Caco-2 (cell line): Measurements from ENCODE around the gene ALK. TPM values are rescaled to one million over a fixed set of nuclear protein-coding genes. Genes with fewer than 3 reads are reported as not detected.

Experiments
- BruUV-seq: library from RNA; stranded (reverse); fragments of 400-500 nt; replicated peaks from 2 replicates; lab custom pipeline; 2021; lab: Mats Ljungman, UMichigan
- CTCF ChIA-PET: fragments of 300-600 bp; sonication (Branson Sonifier 250); formaldehyde crosslinking; loops from one replicate; lab custom pipeline; 2022; ENCODE audit warnings: antibody characterized with exemption; lab: Charles Lee
- POLR2A ChIA-PET: fragments of 300-600 bp; sonication (Branson Sonifier 250); formaldehyde crosslinking; loops from one replicate; lab custom pipeline; 2022; ENCODE audit warnings: antibody characterized with exemption; lab: Charles Lee
- DNase-seq, 2 experiments: peaks; one replicate each; pipeline versions ENCODE4 v3.0.0 to v3.0.0-alpha.2; 2020 to 2022
- H3K27me3 ChIP-seq: replicated peaks from 2 replicates; pipeline ENCODE4 v1.6.0; 2011; ENCODE audit warnings: low read length; ENCODE audit not compliant: control insufficient read depth, insufficient read depth
- H3K36me3 ChIP-seq: 2 replicates; pipeline ENCODE4 v1.5.1; 2011; ENCODE audit warnings: low read length; ENCODE audit not compliant: control insufficient read depth, insufficient read depth
- H3K4me1 ChIP-seq: fragments of 250-450 bp; sonication (Bioruptor Pico); 2 replicates; pipeline ENCODE4 v1.5.1; 2020; ENCODE audit warnings: mild to moderate bottlenecking
- H3K4me3 ChIP-seq: 2 replicates; pipeline ENCODE4 v1.5.1; 2011; ENCODE audit warnings: low read depth, mild to moderate bottlenecking, control low read depth, low read length
- H3K9me3 ChIP-seq: fragments of 250-450 bp; sonication (Bioruptor Pico); 2 replicates; pipeline ENCODE4 v1.5.1; 2020; ENCODE audit warnings: mild to moderate bottlenecking, moderate library complexity
- H3K27ac Mint-ChIP-seq: one replicate; pipeline ENCODE4 v1.8.0; 2022; ENCODE audit warnings: mixed read lengths; ENCODE audit not compliant: unreplicated experiment
- H3K27me3 Mint-ChIP-seq: one replicate; pipeline ENCODE4 v1.8.0; 2022; ENCODE audit warnings: mixed read lengths; ENCODE audit not compliant: insufficient read depth, unreplicated experiment
- H3K36me3 Mint-ChIP-seq: one replicate; pipeline ENCODE4 v1.8.0; 2022; ENCODE audit warnings: mild to moderate bottlenecking, mixed read lengths; ENCODE audit not compliant: insufficient read depth, unreplicated experiment
- H3K4me1 Mint-ChIP-seq: one replicate; pipeline ENCODE4 v1.8.0; 2022; ENCODE audit warnings: low read depth, mixed read lengths; ENCODE audit not compliant: unreplicated experiment
- H3K4me3 Mint-ChIP-seq: one replicate; pipeline ENCODE4 v1.8.0; 2022; ENCODE audit warnings: mild to moderate bottlenecking, moderate library complexity, mixed read lengths; ENCODE audit not compliant: unreplicated experiment
- H3K9me3 Mint-ChIP-seq: one replicate; pipeline ENCODE4 v1.8.0; 2022; ENCODE audit warnings: mixed read lengths; ENCODE audit not compliant: unreplicated experiment
- intact Hi-C: fragments of 100-400 bp; cut with micrococcal nuclease; formaldehyde crosslinking; loops from one replicate; pipeline ENCODE4 v1.10.0; 2022; ENCODE audit not compliant: unreplicated experiment
- total RNA-seq: library from RNA; stranded (reverse); gene quantifications from 2 replicates; pipeline ENCODE4 v1.2.3, GENCODE V29; 2022
- TF ChIP-seq, protein P1 (sequence below), 2 experiments: fragments of 200-600 bp in 1 of 2; IDR thresholded peaks; 1 replicate in 1 of 2; 2 replicates in 1 of 2; pipeline versions ENCODE4 v1.5.1 to v1.8.0; 2011 to 2022; ENCODE audit warnings: antibody characterized with exemption in 1 of 2, control low read depth in 1 of 2, inconsistent platforms in 1 of 2, low read depth in 1 of 2, low read length in 1 of 2, mild to moderate bottlenecking in 1 of 2, moderate library complexity in 1 of 2; ENCODE audit not compliant: insufficient read depth in 1 of 2, severe bottlenecking in 1 of 2, unreplicated experiment in 1 of 2

ALK gene
- total RNA-seq, 1 experiment from 2014 or later = 0.11 TPM

DNA sequence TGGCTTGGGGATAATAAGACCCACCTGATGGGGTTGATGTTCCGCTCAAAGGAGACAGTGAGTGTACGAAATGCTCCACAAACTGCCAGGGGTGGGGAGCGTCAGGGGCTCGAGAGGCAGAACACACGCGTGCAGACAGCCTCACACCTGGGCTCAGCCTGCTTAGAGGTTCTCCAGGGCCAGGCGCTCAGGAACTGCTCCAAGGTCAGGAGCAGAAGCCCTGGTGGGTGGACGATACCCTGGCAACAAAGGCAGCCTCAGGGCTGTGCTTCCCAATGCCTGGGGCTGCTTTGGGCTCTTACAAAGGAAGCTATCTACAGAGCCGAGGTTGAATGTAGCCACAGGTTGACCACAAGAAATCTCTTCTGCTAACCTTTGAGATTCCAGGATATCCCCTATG lies 691.7 kb downstream of the ALK start:
- H3K36me3 ChIP-seq = no peaks in the 10 kb centered on the region
- ChIA-PET POLR2A (no interaction called here), CTCF (no interaction called here)
- Mint-ChIP-seq H3K9me3 (no peaks in the 10 kb centered on the region), H3K36me3 (no peaks in the 10 kb centered on the region), H3K27ac (no peak overlapping the region), H3K27me3 (peaks cover 18% of the 10 kb centered on the region), H3K4me1 (peaks cover 7% of the 10 kb centered on the region), H3K4me3 (no peak overlapping the region)
- H3K27me3 ChIP-seq = no peaks in the 10 kb centered on the region; the same call in 1 of the 2 replicates
- intact Hi-C loops = no loop called here
- no peaks in the 10 kb centered on the region for H3K9me3 ChIP-seq
- TF ChIP-seq, protein P1, sequence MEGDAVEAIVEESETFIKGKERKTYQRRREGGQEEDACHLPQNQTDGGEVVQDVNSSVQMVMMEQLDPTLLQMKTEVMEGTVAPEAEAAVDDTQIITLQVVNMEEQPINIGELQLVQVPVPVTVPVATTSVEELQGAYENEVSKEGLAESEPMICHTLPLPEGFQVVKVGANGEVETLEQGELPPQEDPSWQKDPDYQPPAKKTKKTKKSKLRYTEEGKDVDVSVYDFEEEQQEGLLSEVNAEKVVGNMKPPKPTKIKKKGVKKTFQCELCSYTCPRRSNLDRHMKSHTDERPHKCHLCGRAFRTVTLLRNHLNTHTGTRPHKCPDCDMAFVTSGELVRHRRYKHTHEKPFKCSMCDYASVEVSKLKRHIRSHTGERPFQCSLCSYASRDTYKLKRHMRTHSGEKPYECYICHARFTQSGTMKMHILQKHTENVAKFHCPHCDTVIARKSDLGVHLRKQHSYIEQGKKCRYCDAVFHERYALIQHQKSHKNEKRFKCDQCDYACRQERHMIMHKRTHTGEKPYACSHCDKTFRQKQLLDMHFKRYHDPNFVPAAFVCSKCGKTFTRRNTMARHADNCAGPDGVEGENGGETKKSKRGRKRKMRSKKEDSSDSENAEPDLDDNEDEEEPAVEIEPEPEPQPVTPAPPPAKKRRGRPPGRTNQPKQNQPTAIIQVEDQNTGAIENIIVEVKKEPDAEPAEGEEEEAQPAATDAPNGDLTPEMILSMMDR (IDR thresholded peaks at IDR 0.05; ENCODE audit: insufficient read depth in 1 of 2, low read depth in 1 of 2, low read length in 1 of 2, severe bottlenecking in 1 of 2, unreplicated experiment in 1 of 2) = no peak
- BruUV-seq = no TSS peak
- H3K4me3 ChIP-seq = no peak overlapping the region
- no peak for DNase-seq
- H3K4me1 ChIP-seq = no peaks in the 10 kb centered on the region

DNA sequence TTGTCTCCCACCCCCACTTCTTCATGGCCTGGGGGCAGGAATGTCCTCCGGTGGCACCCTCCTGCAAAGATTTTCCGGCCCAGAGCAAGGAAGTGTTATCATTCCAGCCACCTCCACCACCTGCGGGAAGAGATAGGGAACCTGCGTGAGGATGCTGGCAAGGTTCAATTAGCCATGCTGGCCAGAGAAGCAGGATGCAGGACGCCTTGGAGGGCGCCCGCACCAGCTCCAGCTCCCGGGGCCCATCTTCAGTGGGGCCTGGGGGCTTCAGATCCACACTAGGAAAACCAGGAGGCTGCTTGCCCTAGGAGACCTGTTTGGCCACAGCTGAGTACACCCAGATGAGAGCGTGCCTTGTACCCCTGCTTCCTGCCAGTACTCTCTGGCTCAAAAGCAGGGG lies 692.4 kb downstream of the ALK start:
- H3K27me3 Mint-ChIP-seq = peaks cover 17% of the 10 kb centered on the region
- H3K4me1 ChIP-seq = no peaks in the 10 kb centered on the region
- ChIA-PET CTCF (no interaction called here), POLR2A (no interaction called here)
- no peak overlapping the region for H3K4me3 Mint-ChIP-seq
- H3K27ac Mint-ChIP-seq = no peak overlapping the region
- DNase-seq = no peak
- H3K4me3 ChIP-seq = no peak overlapping the region
- H3K9me3 Mint-ChIP-seq = no peaks in the 10 kb centered on the region
- BruUV-seq = no TSS peak
- H3K9me3 ChIP-seq = no peaks in the 10 kb centered on the region
- peaks cover 6% of the 10 kb centered on the region for H3K4me1 Mint-ChIP-seq
- no peaks in the 10 kb centered on the region for H3K36me3 ChIP-seq
- no peaks in the 10 kb centered on the region for H3K36me3 Mint-ChIP-seq
- H3K27me3 ChIP-seq = no peaks in the 10 kb centered on the region; the same call in 1 of the 2 replicates
- intact Hi-C loops = no loop called here
- TF ChIP-seq, protein P1 (IDR thresholded peaks at IDR 0.05; ENCODE audit: insufficient read depth in 1 of 2, low read depth in 1 of 2, low read length in 1 of 2, severe bottlenecking in 1 of 2, unreplicated experiment in 1 of 2) = no peak

DNA sequence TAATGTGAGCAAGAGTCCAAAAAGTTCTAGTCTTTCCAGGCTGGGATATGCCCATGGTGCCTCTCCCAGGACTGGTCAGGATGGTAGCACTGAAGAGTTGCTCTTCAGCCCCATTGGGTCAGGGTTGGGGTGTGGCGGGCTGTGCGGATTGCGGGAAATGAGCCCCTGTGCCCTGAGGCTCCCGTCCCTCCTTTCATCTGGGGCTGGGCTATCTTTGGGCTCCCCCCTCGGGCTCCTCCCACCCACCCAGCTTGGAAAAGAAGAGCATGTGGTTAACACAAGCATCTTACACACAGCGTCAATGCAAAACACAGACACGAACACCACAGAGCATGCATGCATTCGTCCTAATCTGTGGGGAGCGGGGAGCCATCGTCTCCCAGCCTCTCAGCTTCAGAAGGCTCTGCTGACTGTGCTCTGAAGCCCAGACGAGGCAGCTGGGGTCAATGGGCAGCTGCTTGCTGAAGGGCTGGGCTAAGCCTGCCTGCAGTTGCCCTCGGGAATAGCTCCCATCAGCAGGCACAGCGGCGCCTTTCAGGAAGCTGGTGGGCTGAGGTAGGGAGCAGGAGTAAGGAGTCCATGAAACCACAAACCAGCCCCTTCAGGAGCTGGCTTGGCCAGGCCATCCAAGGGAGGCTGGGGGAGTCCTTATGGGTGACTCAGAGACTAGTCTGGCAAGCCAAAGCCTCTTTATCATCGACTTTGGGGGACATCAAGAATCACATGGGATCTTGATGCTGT lies 693.3 kb downstream of the ALK start:
- H3K4me3 Mint-ChIP-seq = no peak overlapping the region
- TF ChIP-seq, protein P1 (IDR thresholded peaks at IDR 0.05; ENCODE audit: insufficient read depth in 1 of 2, low read depth in 1 of 2, low read length in 1 of 2, severe bottlenecking in 1 of 2, unreplicated experiment in 1 of 2) = no peak
- CTCF ChIA-PET = no interaction called here

More for the DNA sequence above, 693.3 kb downstream of the ALK start:
- Mint-ChIP-seq H3K9me3 (no peaks in the 10 kb centered on the region), H3K36me3 (no peaks in the 10 kb centered on the region), H3K27ac (no peak overlapping the region), H3K27me3 (peaks cover 11% of the 10 kb centered on the region), H3K4me1 (no peaks in the 10 kb centered on the region)
- Histone ChIP-seq H3K4me1 (no peaks in the 10 kb centered on the region), H3K36me3 (no peaks in the 10 kb centered on the region), H3K9me3 (no peaks in the 10 kb centered on the region), H3K4me3 (no peak overlapping the region), H3K27me3 (no peaks in the 10 kb centered on the region; the same call in 1 of the 2 replicates)
- POLR2A ChIA-PET = no interaction called here
- BruUV-seq = no TSS peak
- intact Hi-C loops = no loop called here
- no peak for DNase-seq
